ENCODE results near the gene ANKRD18B.
"Not testable (repeated sequence)": the region's sequence is repeated elsewhere in the genome, so short reads cannot be mapped to it uniquely, and the experiment has no call there.

The ANKRD18B gene

DNA sequence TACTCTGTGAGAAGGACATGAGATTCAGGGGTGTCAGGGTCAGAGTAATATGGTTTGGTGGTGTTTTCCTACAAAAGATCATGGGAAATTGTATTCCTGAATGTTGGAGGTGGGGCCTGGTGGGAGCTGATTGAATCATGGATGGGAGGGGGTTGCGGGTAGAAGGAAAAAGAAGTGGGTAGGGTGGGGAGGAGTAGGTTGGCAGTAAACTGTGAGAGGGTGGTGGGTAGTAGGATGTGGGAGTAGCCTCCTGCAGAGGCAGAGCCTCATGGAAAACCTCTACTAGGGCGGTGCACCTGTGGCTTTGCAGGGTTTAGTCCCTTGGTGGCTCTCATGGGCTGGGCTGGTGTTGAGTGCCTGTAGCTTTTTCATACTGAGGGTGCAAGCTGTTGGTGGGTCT, 66.8 kb downstream of the ANKRD18B start:
- not testable (repeated sequence) for H3K27me3 ChIP-seq (ENCODE audit: control insufficient read depth, insufficient read depth, low read length); H3K36me3 ChIP-seq (ENCODE audit: control insufficient read depth, insufficient read depth, low read length)

GRCh38 chr9:33596974-33597373, 72.9 kb downstream of the ANKRD18B start:
- H3K27me3 ChIP-seq (ENCODE audit: control insufficient read depth, insufficient read depth, low read length); H3K9me3 ChIP-seq (ENCODE audit: control insufficient read depth, low read length); H3K9ac ChIP-seq (ENCODE audit: low read length); H3K4me1 ChIP-seq (ENCODE audit: control insufficient read depth, insufficient read depth, low read length); H3K4me3 ChIP-seq (ENCODE audit: low read length); H3K36me3 ChIP-seq (ENCODE audit: control insufficient read depth, insufficient read depth, low read length): not testable (repeated sequence)

More for the DNA sequence above, 66.8 kb downstream of the ANKRD18B start:
- H3K9ac ChIP-seq (ENCODE audit: low read length); H3K9me3 ChIP-seq (ENCODE audit: control insufficient read depth, low read length); H3K4me1 ChIP-seq (ENCODE audit: control insufficient read depth, insufficient read depth, low read length); H3K4me3 ChIP-seq (ENCODE audit: low read length): not testable (repeated sequence)

DNA sequence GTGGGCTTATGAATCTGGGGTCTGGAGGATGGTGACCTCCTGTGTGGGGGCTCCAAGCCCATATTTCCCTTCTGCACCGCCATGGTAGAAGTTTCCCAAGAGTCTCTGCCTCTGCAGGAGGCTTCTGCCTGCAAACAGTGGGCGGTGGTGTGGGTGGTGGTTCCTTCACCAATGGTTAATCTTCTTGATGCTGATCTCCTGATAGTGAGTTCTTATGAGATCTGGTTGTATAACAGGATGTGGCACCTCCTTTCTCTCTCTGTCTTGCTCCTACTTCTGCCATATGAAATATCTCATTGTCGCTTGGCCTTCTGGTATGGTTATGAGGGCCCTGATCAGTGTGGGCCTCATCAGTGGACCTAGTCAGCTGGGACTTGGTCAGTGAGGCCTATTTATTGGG, 73.3 kb downstream of the ANKRD18B start:
- H3K9me3 ChIP-seq (ENCODE audit: control insufficient read depth, low read length); H3K27me3 ChIP-seq (ENCODE audit: control insufficient read depth, insufficient read depth, low read length); H3K4me1 ChIP-seq (ENCODE audit: control insufficient read depth, insufficient read depth, low read length); H3K9ac ChIP-seq (ENCODE audit: low read length); H3K36me3 ChIP-seq (ENCODE audit: control insufficient read depth, insufficient read depth, low read length); H3K4me3 ChIP-seq (ENCODE audit: low read length): not testable (repeated sequence)

DNA sequence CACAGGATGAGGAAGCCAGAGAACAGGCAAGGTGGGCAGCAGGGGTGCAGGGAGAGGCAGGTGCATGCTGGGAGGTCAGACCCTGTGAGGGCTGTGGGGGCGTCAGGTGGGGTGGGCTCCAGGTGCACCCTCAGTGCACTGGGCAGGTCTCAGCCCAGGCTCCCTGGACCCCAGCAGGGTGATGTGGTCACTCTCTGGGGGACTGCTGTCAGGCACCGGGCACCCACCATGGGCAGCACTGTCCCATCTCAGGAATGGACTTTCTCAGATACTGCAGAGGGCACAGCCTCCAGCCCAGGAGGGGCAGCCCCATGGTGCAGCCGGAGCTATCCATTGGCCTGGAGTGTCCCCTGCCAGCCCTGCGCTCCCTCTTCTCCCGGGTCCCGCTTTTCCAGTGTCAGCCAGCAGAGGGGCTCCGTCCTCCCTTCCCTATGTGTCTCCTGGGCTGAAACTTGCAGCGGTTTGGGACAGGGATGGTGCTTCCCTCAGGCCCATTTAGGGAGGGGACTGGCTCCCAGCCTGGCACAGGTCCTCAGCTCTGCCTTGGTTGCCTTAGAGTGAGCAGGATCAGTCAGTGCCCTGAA, 74.8 kb downstream of the ANKRD18B start:
- not testable (repeated sequence) for H3K9ac ChIP-seq (ENCODE audit: low read length); H3K36me3 ChIP-seq (ENCODE audit: control insufficient read depth, insufficient read depth, low read length); H3K27me3 ChIP-seq (ENCODE audit: control insufficient read depth, insufficient read depth, low read length); H3K4me3 ChIP-seq (ENCODE audit: low read length); H3K4me1 ChIP-seq (ENCODE audit: control insufficient read depth, insufficient read depth, low read length); H3K9me3 ChIP-seq (ENCODE audit: control insufficient read depth, low read length)

DNA sequence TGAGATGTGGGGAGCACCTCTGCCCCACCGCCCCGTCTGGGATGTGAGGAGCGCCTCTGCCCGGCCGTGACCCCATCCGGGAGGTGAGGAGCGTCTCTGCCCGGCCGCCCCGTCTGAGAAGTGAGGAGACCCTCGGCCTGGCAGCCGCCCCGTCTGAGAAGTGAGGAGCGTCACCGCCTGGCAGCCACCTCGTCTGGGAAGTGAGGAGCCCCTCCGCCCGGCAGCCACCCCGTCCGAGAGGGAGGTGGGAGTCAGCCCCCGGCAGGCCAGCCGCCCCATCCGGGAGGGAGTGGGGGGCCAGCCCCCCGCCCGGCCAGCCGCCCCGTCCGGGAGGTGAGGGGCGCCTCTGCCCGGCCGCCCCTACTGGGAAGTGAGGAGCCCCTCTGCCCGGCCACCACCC, 76.9 kb downstream of the ANKRD18B start:
- not testable (repeated sequence) for H3K9me3 ChIP-seq (ENCODE audit: control insufficient read depth, low read length); H3K4me3 ChIP-seq (ENCODE audit: low read length); H3K27me3 ChIP-seq (ENCODE audit: control insufficient read depth, insufficient read depth, low read length); H3K9ac ChIP-seq (ENCODE audit: low read length); H3K4me1 ChIP-seq (ENCODE audit: control insufficient read depth, insufficient read depth, low read length); H3K36me3 ChIP-seq (ENCODE audit: control insufficient read depth, insufficient read depth, low read length)

GRCh38 chr9:33604249-33604648, 80.2 kb downstream of the ANKRD18B start:
- not testable (repeated sequence) for H3K27me3 ChIP-seq (ENCODE audit: control insufficient read depth, insufficient read depth, low read length); H3K36me3 ChIP-seq (ENCODE audit: control insufficient read depth, insufficient read depth, low read length); H3K4me3 ChIP-seq (ENCODE audit: low read length); H3K9ac ChIP-seq (ENCODE audit: low read length); H3K9me3 ChIP-seq (ENCODE audit: control insufficient read depth, low read length); H3K4me1 ChIP-seq (ENCODE audit: control insufficient read depth, insufficient read depth, low read length)

DNA sequence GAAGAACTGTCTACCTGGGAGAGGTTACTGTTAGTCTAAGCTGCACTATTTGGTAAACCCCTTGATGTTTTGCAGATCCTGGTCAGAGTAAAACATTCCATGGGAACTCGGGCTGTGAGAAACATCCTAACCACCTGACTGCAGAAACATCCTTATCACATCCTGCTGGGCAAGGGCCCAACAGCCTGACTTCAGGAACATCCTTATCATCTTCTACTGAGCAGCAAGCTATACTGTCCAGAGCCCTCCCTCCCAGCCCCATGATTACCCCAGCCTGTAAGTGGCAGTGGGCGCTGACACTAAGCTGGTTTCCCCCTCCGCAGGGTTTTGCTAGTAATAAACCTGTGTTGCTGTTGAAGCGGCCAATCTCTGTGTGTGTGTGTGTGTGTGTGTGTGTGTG, 80.9 kb downstream of the ANKRD18B start:
- not testable (repeated sequence) for H3K9ac ChIP-seq (ENCODE audit: low read length); H3K9me3 ChIP-seq (ENCODE audit: control insufficient read depth, low read length); H3K27me3 ChIP-seq (ENCODE audit: control insufficient read depth, insufficient read depth, low read length); H3K36me3 ChIP-seq (ENCODE audit: control insufficient read depth, insufficient read depth, low read length); H3K4me3 ChIP-seq (ENCODE audit: low read length); H3K4me1 ChIP-seq (ENCODE audit: control insufficient read depth, insufficient read depth, low read length)

GRCh38 chr9:33611358-33611757, 87.3 kb downstream of the ANKRD18B start:
- Histone ChIP-seq H3K4me3 (ENCODE audit: low read length) (no peak overlapping the region), H3K9me3 (ENCODE audit: control insufficient read depth, low read length) (no peaks in the 10 kb centered on the region), H3K9ac (ENCODE audit: low read length) (no peak overlapping the region), H3K36me3 (ENCODE audit: control insufficient read depth, insufficient read depth, low read length) (no peaks in the 10 kb centered on the region), H3K27me3 (ENCODE audit: control insufficient read depth, insufficient read depth, low read length) (peaks cover 7% of the 10 kb centered on the region), H3K4me1 (ENCODE audit: control insufficient read depth, insufficient read depth, low read length) (no peaks in the 10 kb centered on the region)

- H3K4me1 ChIP-seq (ENCODE audit: control insufficient read depth, insufficient read depth, low read length); H3K27me3 ChIP-seq (ENCODE audit: control insufficient read depth, insufficient read depth, low read length); H3K9me3 ChIP-seq (ENCODE audit: control insufficient read depth, low read length); H3K4me3 ChIP-seq (ENCODE audit: low read length); H3K9ac ChIP-seq (ENCODE audit: low read length); H3K36me3 ChIP-seq (ENCODE audit: control insufficient read depth, insufficient read depth, low read length): not testable (repeated sequence)
These were observed 88.4 kb downstream of the ANKRD18B start for GRCh38 chr9:33612410-33612809.

DNA sequence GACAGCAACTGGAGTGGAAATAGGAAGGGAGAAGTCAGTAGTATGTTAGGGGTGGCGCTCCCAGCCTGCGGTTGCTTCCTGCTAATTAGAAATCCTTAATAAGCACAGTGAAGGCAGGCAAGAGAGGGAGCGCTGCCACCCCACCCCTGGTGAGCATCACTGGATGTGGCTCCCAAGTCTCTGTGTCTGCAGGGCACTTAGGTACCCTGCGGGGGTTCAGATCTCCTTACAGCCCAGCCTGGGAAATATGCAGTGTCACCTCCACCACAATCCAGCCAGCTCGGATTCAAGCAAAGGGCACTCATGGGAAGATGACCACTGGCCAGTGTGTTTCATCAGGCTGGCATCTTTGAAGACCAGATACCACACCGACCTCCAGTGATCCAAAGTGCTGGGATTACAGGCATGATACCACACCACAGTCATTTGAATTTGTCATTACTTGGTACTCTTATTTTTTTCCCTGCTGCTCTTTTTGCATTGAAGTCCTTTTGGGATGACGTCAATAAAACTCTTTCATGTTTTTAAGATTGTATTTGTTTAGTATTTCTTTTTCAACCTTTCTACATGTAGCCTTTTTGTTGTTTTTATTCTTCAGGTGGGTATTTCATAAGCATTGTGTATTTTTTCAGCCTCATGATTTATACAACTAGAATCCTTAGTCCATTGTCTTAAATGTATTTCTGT, 90.1 kb downstream of the ANKRD18B start:
- Histone ChIP-seq H3K9ac (ENCODE audit: low read length) (no peak overlapping the region), H3K27me3 (ENCODE audit: control insufficient read depth, insufficient read depth, low read length) (peaks cover 4% of the 10 kb centered on the region), H3K4me3 (ENCODE audit: low read length) (no peak overlapping the region), H3K4me1 (ENCODE audit: control insufficient read depth, insufficient read depth, low read length) (no peaks in the 10 kb centered on the region), H3K36me3 (ENCODE audit: control insufficient read depth, insufficient read depth, low read length) (no peaks in the 10 kb centered on the region), H3K9me3 (ENCODE audit: control insufficient read depth, low read length) (no peaks in the 10 kb centered on the region)

DNA sequence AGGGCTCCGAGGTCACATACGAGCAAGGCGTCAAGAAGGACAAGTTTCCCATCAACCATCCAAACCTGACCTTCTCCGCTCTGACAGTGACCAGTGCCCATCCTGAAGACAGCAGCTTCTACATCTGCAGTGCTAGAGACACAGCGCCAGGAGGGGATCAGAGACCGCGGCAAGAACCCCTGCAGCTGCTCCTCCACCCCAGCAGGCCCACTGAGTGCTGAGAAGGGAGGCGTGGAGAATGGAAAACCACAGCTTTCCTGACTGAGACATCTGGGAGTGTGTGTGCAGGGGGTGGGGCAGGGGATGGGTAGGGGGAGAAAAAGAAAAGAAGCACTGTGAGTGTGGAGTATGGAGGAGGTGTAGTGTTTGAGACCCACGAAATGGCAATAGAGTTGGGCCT, 94.3 kb downstream of the ANKRD18B start:
- H3K4me3 ChIP-seq (ENCODE audit: low read length); H3K9me3 ChIP-seq (ENCODE audit: control insufficient read depth, low read length); H3K27me3 ChIP-seq (ENCODE audit: control insufficient read depth, insufficient read depth, low read length); H3K36me3 ChIP-seq (ENCODE audit: control insufficient read depth, insufficient read depth, low read length); H3K9ac ChIP-seq (ENCODE audit: low read length); H3K4me1 ChIP-seq (ENCODE audit: control insufficient read depth, insufficient read depth, low read length): not testable (repeated sequence)

- no peaks in the 10 kb centered on the region for H3K27me3 ChIP-seq (ENCODE audit: control insufficient read depth, insufficient read depth, low read length)
- no peak overlapping the region for H3K9ac ChIP-seq (ENCODE audit: low read length)
- H3K4me3 ChIP-seq (ENCODE audit: low read length) = no peak overlapping the region
- no peaks in the 10 kb centered on the region for H3K9me3 ChIP-seq (ENCODE audit: control insufficient read depth, low read length)
- H3K4me1 ChIP-seq (ENCODE audit: control insufficient read depth, insufficient read depth, low read length) = no peaks in the 10 kb centered on the region
- H3K36me3 ChIP-seq (ENCODE audit: control insufficient read depth, insufficient read depth, low read length) = no peaks in the 10 kb centered on the region
These were observed 95.8 kb downstream of the ANKRD18B start for GRCh38 chr9:33619666-33620404.
